HepG2 (cell line): Measurements from ENCODE around the gene VILL. TPM values are rescaled to one million over a fixed set of nuclear protein-coding genes. Genes with fewer than 3 reads are reported as not detected.

Experiments
- ARNT2 ChIP-seq: sonication (generic); formaldehyde crosslinking; IDR thresholded peaks from 2 replicates; pipeline ENCODE4 v1.8.0; 2022; ENCODE audit warnings: mild to moderate bottlenecking, low read depth, missing genetic modification reagents, moderate library complexity
- ISX ChIP-seq: sonication (generic); formaldehyde crosslinking; conservative IDR thresholded peaks from 2 replicates; pipeline ENCODE4 v1.5.0; 2020; ENCODE audit warnings: missing genetic modification reagents
- RBM39 ChIP-seq: fragments of 200-400 bp; formaldehyde crosslinking; IDR thresholded peaks from one replicate; pipeline ENCODE4 v1.6.1; 2018; ENCODE audit warnings: antibody characterized with exemption, mild to moderate bottlenecking, low read depth, low read length; ENCODE audit not compliant: poor library complexity, severe bottlenecking
- SALL2 ChIP-seq: sonication (generic); formaldehyde crosslinking; IDR thresholded peaks from 2 replicates; pipeline ENCODE4 v1.8.1; 2023; ENCODE audit warnings: mild to moderate bottlenecking, missing genetic modification reagents, inconsistent platforms
- TARDBP ChIP-seq: sonication (generic); formaldehyde crosslinking; IDR thresholded peaks from 2 replicates; pipeline ENCODE4 v1.8.0; 2022; ENCODE audit warnings: mild to moderate bottlenecking, missing genetic modification reagents
- THRA ChIP-seq: sonication (generic); formaldehyde crosslinking; IDR thresholded peaks from 2 replicates; pipeline ENCODE4 v1.4.0; 2020; ENCODE audit warnings: missing genetic modification reagents, borderline replicate concordance
- TP53 ChIP-seq: sonication (generic); formaldehyde crosslinking; conservative IDR thresholded peaks from 2 replicates; pipeline ENCODE4 v1.4.0; 2020; ENCODE audit warnings: missing genetic modification reagents
- TRAFD1 ChIP-seq: sonication (generic); formaldehyde crosslinking; IDR thresholded peaks from 2 replicates; pipeline ENCODE4 v1.5.1; 2020; ENCODE audit warnings: missing genetic modification reagents, mild to moderate bottlenecking, borderline replicate concordance
- ZBTB25 ChIP-seq: IDR thresholded peaks from 2 replicates; pipeline ENCODE4 v1.6.1; 2018; ENCODE audit warnings: missing genetic modification reagents
- ZMYM2 ChIP-seq: sonication (generic); formaldehyde crosslinking; IDR thresholded peaks from 2 replicates; pipeline ENCODE4 v1.8.0; 2022; ENCODE audit warnings: mild to moderate bottlenecking, missing genetic modification reagents
- ZNF451 ChIP-seq: sonication (generic); formaldehyde crosslinking; IDR thresholded peaks from 2 replicates; pipeline ENCODE4 v1.5.0; 2020; ENCODE audit warnings: mild to moderate bottlenecking, missing genetic modification reagents
- ZNF513 ChIP-seq: sonication (generic); formaldehyde crosslinking; conservative IDR thresholded peaks from 2 replicates; pipeline ENCODE4 v1.5.0; 2020; ENCODE audit warnings: missing genetic modification reagents
- ZNF574 ChIP-seq: sonication (generic); formaldehyde crosslinking; IDR thresholded peaks from 2 replicates; pipeline ENCODE4 v1.4.0; 2020; ENCODE audit warnings: missing genetic modification reagents
- ZNF674 ChIP-seq: sonication (generic); formaldehyde crosslinking; IDR thresholded peaks from 2 replicates; pipeline ENCODE4 v1.5.0; 2020; ENCODE audit warnings: low read depth, mild to moderate bottlenecking, missing genetic modification reagents
- ZSCAN29 ChIP-seq: sonication (generic); formaldehyde crosslinking; conservative IDR thresholded peaks from 2 replicates; pipeline ENCODE4 v1.4.0; 2020; ENCODE audit warnings: mild to moderate bottlenecking, missing genetic modification reagents
- polyA plus RNA-seq, 8 experiments: library from polyadenylated mRNA; depleted of rRNA in 3 of 8; stranded (reverse) in 7 of 8; unstranded in 1 of 8; fragments of >200 nt; fragmentation: Illumina TruSeq in 4 of 8; extraction: Trizol in 4 of 8; gene quantifications; 2 replicates each; pipeline versions ENCODE4 v1.2.1 to v1.2.3, GENCODE V29; 2011 to 2016; ENCODE audit warnings: low read depth in 4 of 8, missing spikeins in 1 of 8, mixed read lengths in 1 of 8; ENCODE audit not compliant: insufficient read depth in 1 of 8
- total RNA-seq, 5 experiments: library from RNA; depleted of rRNA; stranded (reverse); fragments of >200 nt; fragmentation: Illumina TruSeq; extraction: Trizol; gene quantifications; 2 replicates each; pipeline ENCODE4 v1.2.3, GENCODE V29; 2016; ENCODE audit warnings: low read depth in 1 of 5

VILL gene
- total and polyA plus RNA-seq, 2 of the 13 experiments (the other 11 are each of a cell fraction or from before 2014, with no cell fraction given): 3.2 to 5.3 TPM

GRCh38 chr3:38005076-38006020 is 14.8 kb downstream of the VILL start (continued):
- TF ChIP-seq TRAFD1 (CRISPR knock-in tag) (no peak), SALL2 (peak; percentile 13; the same call in 1 of the 2 replicates), ZNF574 (CRISPR knock-in tag) (peak; percentile 7; the same call in 1 of the 2 replicates), TP53 (CRISPR knock-in tag) (no peak), ZSCAN29 (peak; percentile 94; the same call in 1 of the 2 replicates), ZBTB25 (CRISPR knock-in tag) (no peak), RBM39 (no peak), ISX (CRISPR knock-in tag) (no peak), ZMYM2 (CRISPR knock-in tag) (no peak), ARNT2 (CRISPR knock-in tag) (no peak), TARDBP (peak; percentile 81; the same call in 1 of the 2 replicates), ZNF513 (CRISPR knock-in tag) (no peak), ZNF674 (CRISPR knock-in tag) (no peak), THRA (CRISPR knock-in tag) (peak; percentile 91; the same call in 1 of the 2 replicates), ZNF451 (CRISPR knock-in tag) (no peak)
